ENCODE data around the gene SHROOM4.

Gene SHROOM4

DNA sequence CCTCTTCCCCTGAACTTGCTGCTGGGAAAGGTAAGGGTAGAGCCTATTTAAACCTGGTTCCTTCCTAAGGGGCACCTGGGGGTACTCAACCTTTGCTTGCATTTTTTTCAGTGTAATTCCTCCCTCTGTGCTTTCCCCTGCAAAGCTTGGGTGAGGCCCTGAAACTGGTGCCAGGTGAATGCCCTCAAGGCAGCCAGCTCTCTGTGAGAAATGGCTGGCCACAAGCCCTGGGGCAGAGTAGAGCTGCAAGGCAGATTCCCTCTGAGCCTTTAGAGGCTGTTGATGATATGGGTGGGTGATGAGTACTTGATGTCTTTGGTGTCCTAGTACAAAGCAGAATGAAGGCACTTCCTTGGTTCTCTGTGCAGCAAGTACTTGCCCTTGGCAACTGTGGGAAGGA lies 217.9 kb downstream of the SHROOM4 start:
- TF ChIP-seq POLR2A (IDR thresholded peaks at IDR 0.05; ENCODE audit: extremely low read depth, insufficient read length), result no peak
- TF ChIP-seq, protein P1, sequence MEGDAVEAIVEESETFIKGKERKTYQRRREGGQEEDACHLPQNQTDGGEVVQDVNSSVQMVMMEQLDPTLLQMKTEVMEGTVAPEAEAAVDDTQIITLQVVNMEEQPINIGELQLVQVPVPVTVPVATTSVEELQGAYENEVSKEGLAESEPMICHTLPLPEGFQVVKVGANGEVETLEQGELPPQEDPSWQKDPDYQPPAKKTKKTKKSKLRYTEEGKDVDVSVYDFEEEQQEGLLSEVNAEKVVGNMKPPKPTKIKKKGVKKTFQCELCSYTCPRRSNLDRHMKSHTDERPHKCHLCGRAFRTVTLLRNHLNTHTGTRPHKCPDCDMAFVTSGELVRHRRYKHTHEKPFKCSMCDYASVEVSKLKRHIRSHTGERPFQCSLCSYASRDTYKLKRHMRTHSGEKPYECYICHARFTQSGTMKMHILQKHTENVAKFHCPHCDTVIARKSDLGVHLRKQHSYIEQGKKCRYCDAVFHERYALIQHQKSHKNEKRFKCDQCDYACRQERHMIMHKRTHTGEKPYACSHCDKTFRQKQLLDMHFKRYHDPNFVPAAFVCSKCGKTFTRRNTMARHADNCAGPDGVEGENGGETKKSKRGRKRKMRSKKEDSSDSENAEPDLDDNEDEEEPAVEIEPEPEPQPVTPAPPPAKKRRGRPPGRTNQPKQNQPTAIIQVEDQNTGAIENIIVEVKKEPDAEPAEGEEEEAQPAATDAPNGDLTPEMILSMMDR (IDR thresholded peaks at IDR 0.05; ENCODE audit: low read depth, low read length), result no peak
- no peak for TF ChIP-seq MYC (IDR thresholded peaks at IDR 0.05; ENCODE audit: low read depth, low read length)
- TF ChIP-seq, protein P2, sequence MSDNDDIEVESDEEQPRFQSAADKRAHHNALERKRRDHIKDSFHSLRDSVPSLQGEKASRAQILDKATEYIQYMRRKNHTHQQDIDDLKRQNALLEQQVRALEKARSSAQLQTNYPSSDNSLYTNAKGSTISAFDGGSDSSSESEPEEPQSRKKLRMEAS (IDR thresholded peaks at IDR 0.05; ENCODE audit: low read depth, low read length), result no peak
- DNase-seq (ENCODE audit: low read depth), result no peak
- H3K4me3 ChIP-seq (ENCODE audit: low read depth, low read length), result no peak overlapping the region

DNA sequence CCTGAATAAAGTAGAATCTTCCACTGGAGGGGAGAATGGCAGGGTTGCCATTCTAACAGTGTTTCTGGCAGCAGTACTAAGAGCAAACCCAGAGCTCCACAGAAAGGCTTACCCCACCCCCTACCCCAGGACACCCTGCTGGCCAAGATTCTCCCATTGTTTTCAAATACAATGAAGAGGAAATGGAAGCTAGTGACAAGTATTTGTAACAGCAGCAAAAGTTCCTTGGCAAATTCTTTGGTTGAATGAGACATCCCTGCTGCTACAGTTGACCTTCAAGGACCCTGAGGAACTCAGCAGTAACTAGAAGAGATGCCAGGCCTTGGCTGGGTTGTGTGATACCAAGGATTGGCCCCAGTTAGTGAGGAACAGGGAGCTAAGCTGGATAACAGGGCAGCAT lies 219.2 kb downstream of the SHROOM4 start:
- no peak for DNase-seq (ENCODE audit: low read depth)
- H3K4me3 ChIP-seq (ENCODE audit: low read depth, low read length), result no peak overlapping the region
- TF ChIP-seq POLR2A (IDR thresholded peaks at IDR 0.05; ENCODE audit: extremely low read depth, insufficient read length), result no peak
- TF ChIP-seq, protein P1 (IDR thresholded peaks at IDR 0.05; ENCODE audit: low read depth, low read length), result no peak
- TF ChIP-seq, protein P2 (IDR thresholded peaks at IDR 0.05; ENCODE audit: low read depth, low read length), result no peak
- no peak for TF ChIP-seq MYC (IDR thresholded peaks at IDR 0.05; ENCODE audit: low read depth, low read length)

DNA sequence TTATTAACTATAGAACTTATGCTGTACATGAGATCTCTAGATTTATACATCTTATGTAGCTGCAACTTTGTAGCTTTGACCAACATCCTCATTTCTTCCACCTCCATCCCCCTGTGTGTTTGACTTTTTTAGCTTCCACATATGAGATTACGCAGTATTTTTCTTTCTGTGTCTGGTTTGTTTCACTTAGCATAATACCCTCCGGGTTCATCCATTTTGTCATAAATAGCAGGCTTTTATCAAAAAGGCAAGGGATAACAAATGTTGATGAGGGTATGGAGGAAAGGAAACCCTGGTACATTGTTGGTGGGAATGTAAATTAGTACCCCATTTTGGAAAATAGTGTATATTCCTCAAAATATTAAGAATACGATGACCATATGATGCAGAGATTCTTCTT lies 227.0 kb downstream of the SHROOM4 start:
- no peak for DNase-seq (ENCODE audit: low read depth)
- no peak overlapping the region for H3K4me3 ChIP-seq (ENCODE audit: low read depth, low read length)
- TF ChIP-seq POLR2A (IDR thresholded peaks at IDR 0.05; ENCODE audit: extremely low read depth, insufficient read length), result no peak
- TF ChIP-seq MYC (IDR thresholded peaks at IDR 0.05; ENCODE audit: low read depth, low read length), result no peak
- TF ChIP-seq, protein P1 (IDR thresholded peaks at IDR 0.05; ENCODE audit: low read depth, low read length), result no peak
- TF ChIP-seq, protein P2 (IDR thresholded peaks at IDR 0.05; ENCODE audit: low read depth, low read length), result no peak

DNA sequence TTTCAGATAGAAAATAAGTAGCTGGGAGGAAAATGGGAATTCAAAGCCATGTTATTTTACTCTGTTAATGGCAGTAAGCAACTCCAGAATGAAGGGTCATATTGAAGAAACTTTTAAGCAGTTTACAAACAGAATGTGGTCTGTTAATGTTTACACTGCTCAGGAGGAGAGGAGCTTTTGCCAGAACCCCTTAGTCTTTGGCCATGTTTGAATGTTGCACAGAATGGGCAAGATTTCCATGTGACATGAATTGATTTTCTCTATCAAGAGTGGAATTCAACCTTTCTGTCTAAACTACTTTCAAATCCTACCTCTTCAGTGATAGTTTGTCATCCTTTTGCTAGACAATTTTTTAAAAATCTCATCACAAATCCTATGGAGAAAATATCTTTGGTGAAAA lies 227.6 kb downstream of the SHROOM4 start:
- DNase-seq (ENCODE audit: low read depth), result no peak
- TF ChIP-seq, protein P2 (IDR thresholded peaks at IDR 0.05; ENCODE audit: low read depth, low read length), result no peak
- TF ChIP-seq POLR2A (IDR thresholded peaks at IDR 0.05; ENCODE audit: extremely low read depth, insufficient read length), result no peak
- no peak for TF ChIP-seq MYC (IDR thresholded peaks at IDR 0.05; ENCODE audit: low read depth, low read length)
- TF ChIP-seq, protein P1 (IDR thresholded peaks at IDR 0.05; ENCODE audit: low read depth, low read length), result no peak

DNA sequence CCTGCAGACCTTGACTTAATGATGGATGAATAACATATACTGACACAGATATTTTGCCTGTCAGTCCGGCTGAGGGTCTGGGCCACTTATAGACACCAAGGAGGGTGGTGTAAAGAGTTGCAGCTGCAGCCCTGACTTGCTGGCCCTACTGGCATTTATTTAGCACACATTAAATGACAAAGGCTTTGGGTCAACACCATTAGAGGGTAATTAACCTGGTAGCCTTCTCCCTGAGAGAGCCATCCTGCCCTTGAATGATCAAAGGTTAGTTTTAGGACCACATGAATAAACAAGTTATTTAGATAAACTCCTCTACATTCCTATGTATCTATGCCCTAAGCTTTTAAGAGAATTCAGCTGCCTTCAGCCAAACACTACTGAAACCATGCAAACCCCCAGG lies 232.6 kb downstream of the SHROOM4 start:
- no peak overlapping the region for H3K4me3 ChIP-seq (ENCODE audit: low read depth, low read length)
- no peak for DNase-seq (ENCODE audit: low read depth)
- TF ChIP-seq, protein P1 (IDR thresholded peaks at IDR 0.05; ENCODE audit: low read depth, low read length), result no peak
- TF ChIP-seq POLR2A (IDR thresholded peaks at IDR 0.05; ENCODE audit: extremely low read depth, insufficient read length) (no peak), MYC (IDR thresholded peaks at IDR 0.05; ENCODE audit: low read depth, low read length) (no peak)
- TF ChIP-seq, protein P2 (IDR thresholded peaks at IDR 0.05; ENCODE audit: low read depth, low read length), result no peak

More for the DNA sequence above, 227.6 kb downstream of the SHROOM4 start:
- no peak overlapping the region for H3K4me3 ChIP-seq (ENCODE audit: low read depth, low read length)
